ENCODE results near the gene MACROD2. TPM values are rescaled to one million over a fixed set of nuclear protein-coding genes. Genes with fewer than 3 reads are reported as not detected.

Gene MACROD2
- total RNA-seq, 1 experiment from 2014 or later: 1.6 TPM

DNA sequence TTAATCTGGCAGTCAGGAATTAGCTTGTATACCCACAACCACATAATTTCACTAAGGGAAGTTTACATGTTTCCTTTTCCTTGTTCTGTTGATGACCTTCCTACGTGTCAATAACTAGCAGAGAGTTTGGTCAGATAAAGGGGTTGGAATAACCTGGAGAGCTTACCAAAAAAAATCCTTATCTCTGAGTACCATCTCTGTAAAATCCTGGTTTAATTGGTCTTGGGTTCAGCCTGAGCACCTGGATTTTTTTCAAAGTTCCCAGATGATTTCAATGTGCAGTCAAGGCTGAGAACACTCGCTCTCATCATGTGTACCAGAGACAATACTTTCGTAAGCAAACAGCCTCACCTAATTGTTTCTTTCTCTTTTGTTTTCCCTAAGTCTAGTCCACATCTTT lies 825.9 kb downstream of the MACROD2 start:
- no peaks in the 10 kb centered on the region for H4K20me1 ChIP-seq (ENCODE audit: control insufficient read depth, insufficient read depth, insufficient read length)
- peaks cover 0 to 2% of the 10 kb centered on the region in 2 experiments; a peak in 1 of 5 replicates for H3K9me3 Mint-ChIP-seq
- no peak overlapping the region for H2BK12ac ChIP-seq (ENCODE audit: insufficient read length, low read depth, low read length)
- H4K8ac ChIP-seq (replicated peaks; ENCODE audit: insufficient read length, low read depth, low read length): no peak overlapping the region
- H2BK5ac ChIP-seq (ENCODE audit: insufficient read length, low read length): no peak overlapping the region
- H2AFZ ChIP-seq (ENCODE audit: low read length): no peak overlapping the region
- no peak overlapping the region for H2BK15ac ChIP-seq (ENCODE audit: low read depth, low read length)
- WGBS (ENCODE audit: extremely low coverage, insufficient read length, low lambda C conversion rate): no CpG with 5 or more reads among the region's 3 CpGs
- no peak overlapping the region for H3T11ph ChIP-seq (ENCODE audit: low read length)
- H3K9ac ChIP-seq (ENCODE audit: extremely low read depth, insufficient read length, low read length): no peak overlapping the region
- no peaks in the 10 kb centered on the region for H3K4me1 ChIP-seq (ENCODE audit: insufficient read depth, low read length)
- H3K4me1 Mint-ChIP-seq: peaks cover 10 to 13% of the 10 kb centered on the region in 2 experiments
- H3K79me1 ChIP-seq (ENCODE audit: insufficient read depth, low read depth, low read length, poor library complexity, severe bottlenecking): no peaks in the 10 kb centered on the region
- H4K5ac ChIP-seq (ENCODE audit: insufficient read length, low read depth, low read length): no peak overlapping the region
- H3K27ac ChIP-seq (ENCODE audit: insufficient read length, low read depth, low read length): no peak overlapping the region
- H3K36me3 Mint-ChIP-seq (ENCODE audit: insufficient read depth in 1 of 3, low read depth in 3 of 3): peaks cover 0 to 6% (median 0%) of the 10 kb centered on the region in 3 experiments; a peak in 1 of 7 replicates
- no peak overlapping the region for H3K23ac ChIP-seq (ENCODE audit: insufficient read length, low read depth, low read length)
- no peaks in the 10 kb centered on the region for H3K23me2 ChIP-seq (ENCODE audit: insufficient read length, low read depth, low read length, poor library complexity, severe bottlenecking)
- no peak overlapping the region for H2AK5ac ChIP-seq (ENCODE audit: insufficient read length, low read length)
- H2BK120ac ChIP-seq (ENCODE audit: low read depth, low read length, poor library complexity, severe bottlenecking): no peak overlapping the region
- no peaks in the 10 kb centered on the region for H3K27me3 ChIP-seq (ENCODE audit: insufficient read depth, low read length)
- H3K9me3 ChIP-seq (ENCODE audit: control insufficient read depth, low read depth, low read length): no peaks in the 10 kb centered on the region
- H3K18ac ChIP-seq (ENCODE audit: insufficient read length, low read depth, low read length): no peak overlapping the region
- no peak overlapping the region for H3K4ac ChIP-seq (ENCODE audit: low read depth, low read length)
- no peak overlapping the region for H4K91ac ChIP-seq (ENCODE audit: insufficient read length, low read depth, low read length)
- no peak overlapping the region for H3K4me3 Mint-ChIP-seq
- no peak overlapping the region for H3K56ac ChIP-seq (ENCODE audit: insufficient read length, low read depth, low read length)
- no peak overlapping the region for H3K27ac Mint-ChIP-seq
- no peak overlapping the region for H3K4me2 ChIP-seq (ENCODE audit: insufficient read depth, insufficient read length, low read length)
- no peaks in the 10 kb centered on the region; the same call in 1 of the 2 replicates for H3K27me3 Mint-ChIP-seq (ENCODE audit: low read depth)
- TF ChIP-seq, protein P1, sequence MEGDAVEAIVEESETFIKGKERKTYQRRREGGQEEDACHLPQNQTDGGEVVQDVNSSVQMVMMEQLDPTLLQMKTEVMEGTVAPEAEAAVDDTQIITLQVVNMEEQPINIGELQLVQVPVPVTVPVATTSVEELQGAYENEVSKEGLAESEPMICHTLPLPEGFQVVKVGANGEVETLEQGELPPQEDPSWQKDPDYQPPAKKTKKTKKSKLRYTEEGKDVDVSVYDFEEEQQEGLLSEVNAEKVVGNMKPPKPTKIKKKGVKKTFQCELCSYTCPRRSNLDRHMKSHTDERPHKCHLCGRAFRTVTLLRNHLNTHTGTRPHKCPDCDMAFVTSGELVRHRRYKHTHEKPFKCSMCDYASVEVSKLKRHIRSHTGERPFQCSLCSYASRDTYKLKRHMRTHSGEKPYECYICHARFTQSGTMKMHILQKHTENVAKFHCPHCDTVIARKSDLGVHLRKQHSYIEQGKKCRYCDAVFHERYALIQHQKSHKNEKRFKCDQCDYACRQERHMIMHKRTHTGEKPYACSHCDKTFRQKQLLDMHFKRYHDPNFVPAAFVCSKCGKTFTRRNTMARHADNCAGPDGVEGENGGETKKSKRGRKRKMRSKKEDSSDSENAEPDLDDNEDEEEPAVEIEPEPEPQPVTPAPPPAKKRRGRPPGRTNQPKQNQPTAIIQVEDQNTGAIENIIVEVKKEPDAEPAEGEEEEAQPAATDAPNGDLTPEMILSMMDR (conservative IDR thresholded peaks at IDR 0.05): no peak
- H3K14ac ChIP-seq (ENCODE audit: insufficient read depth, low read length): no peak overlapping the region
- H3K79me2 ChIP-seq (ENCODE audit: insufficient read depth, low read length): no peaks in the 10 kb centered on the region
- no peak for DNase-seq
- no peak overlapping the region for H2BK20ac ChIP-seq (ENCODE audit: low read depth, low read length, poor library complexity, severe bottlenecking)

Measured in H9 (cell line).